DND-41 (cell line): Measurements from ENCODE around the gene EPB41.

Source experiments
- ATAC-seq: fragments of 200-7000 bp; cut with Tn5 transposase; 3 replicates; pipeline ENCODE4 v1.9.1; 2021; ENCODE audit warnings: low read depth; ENCODE audit not compliant: insufficient read depth
- DNase-seq: peaks from one replicate; pipeline ENCODE4 v3.0.0-alpha.2; 2020
- H2AFZ ChIP-seq: 2 replicates; pipeline ENCODE4 v1.6.0; 2012; ENCODE audit warnings: low read depth, low read length
- H3K27ac ChIP-seq: 2 replicates; pipeline ENCODE4 v1.5.1; 2012; ENCODE audit warnings: low read length, inconsistent platforms
- H3K27me3 ChIP-seq: fragments of 200-600 bp; sonication (generic); 2 replicates; pipeline ENCODE4 v1.6.0; 2012; ENCODE audit warnings: low read length, mild to moderate bottlenecking, inconsistent platforms; ENCODE audit not compliant: insufficient read depth, poor library complexity
- H3K36me3 ChIP-seq: 2 replicates; pipeline ENCODE4 v1.5.1; 2012; ENCODE audit warnings: low read length, inconsistent platforms; ENCODE audit not compliant: insufficient read depth
- H3K4me1 ChIP-seq: 2 replicates; pipeline ENCODE4 v1.5.1; 2012; ENCODE audit warnings: mild to moderate bottlenecking, low read length; ENCODE audit not compliant: insufficient read depth
- H3K4me2 ChIP-seq: 2 replicates; pipeline ENCODE4 v1.6.0; 2012; ENCODE audit warnings: mild to moderate bottlenecking, moderate library complexity, low read length, inconsistent platforms; ENCODE audit not compliant: insufficient read depth
- H3K4me3 ChIP-seq, 2 experiments: fragments of 200-600 bp in 1 of 2; shearing (Covaris generic) in 1 of 2; 2 replicates each; pipeline ENCODE4 v1.5.1; 2012 to 2016; ENCODE audit warnings: inconsistent platforms in 2 of 2, low read length in 2 of 2, mild to moderate bottlenecking in 2 of 2, low read depth in 1 of 2, moderate library complexity in 1 of 2
- H3K79me2 ChIP-seq: 2 replicates; pipeline ENCODE4 v1.6.0; 2012; ENCODE audit warnings: low read length, inconsistent platforms; ENCODE audit not compliant: insufficient read depth
- H3K9ac ChIP-seq: 2 replicates; pipeline ENCODE4 v1.6.0; 2012; ENCODE audit warnings: low read depth, mild to moderate bottlenecking, inconsistent platforms, low read length, moderate library complexity
- H3K9me3 ChIP-seq: 2 replicates; pipeline ENCODE4 v1.5.1; 2012; ENCODE audit warnings: low read length, moderate library complexity, mild to moderate bottlenecking, inconsistent platforms; ENCODE audit not compliant: insufficient read depth, severe bottlenecking
- H4K20me1 ChIP-seq: 2 replicates; pipeline ENCODE4 v1.6.0; 2012; ENCODE audit warnings: low read length; ENCODE audit not compliant: insufficient read depth
- EZH2 ChIP-seq: IDR thresholded peaks from 3 replicates; pipeline ENCODE4 v1.6.1; 2012; ENCODE audit warnings: borderline replicate concordance, low read depth, mild to moderate bottlenecking, moderate library complexity, low read length, inconsistent platforms; ENCODE audit not compliant: severe bottlenecking
- TF ChIP-seq, protein P1 (sequence below): IDR thresholded peaks from 2 replicates; pipeline ENCODE4 v1.5.1; 2012; ENCODE audit warnings: borderline replicate concordance, low read length, moderate library complexity, mild to moderate bottlenecking; ENCODE audit not compliant: poor library complexity, severe bottlenecking; ENCODE audit errors: extremely low read depth

Gene EPB41

DNA sequence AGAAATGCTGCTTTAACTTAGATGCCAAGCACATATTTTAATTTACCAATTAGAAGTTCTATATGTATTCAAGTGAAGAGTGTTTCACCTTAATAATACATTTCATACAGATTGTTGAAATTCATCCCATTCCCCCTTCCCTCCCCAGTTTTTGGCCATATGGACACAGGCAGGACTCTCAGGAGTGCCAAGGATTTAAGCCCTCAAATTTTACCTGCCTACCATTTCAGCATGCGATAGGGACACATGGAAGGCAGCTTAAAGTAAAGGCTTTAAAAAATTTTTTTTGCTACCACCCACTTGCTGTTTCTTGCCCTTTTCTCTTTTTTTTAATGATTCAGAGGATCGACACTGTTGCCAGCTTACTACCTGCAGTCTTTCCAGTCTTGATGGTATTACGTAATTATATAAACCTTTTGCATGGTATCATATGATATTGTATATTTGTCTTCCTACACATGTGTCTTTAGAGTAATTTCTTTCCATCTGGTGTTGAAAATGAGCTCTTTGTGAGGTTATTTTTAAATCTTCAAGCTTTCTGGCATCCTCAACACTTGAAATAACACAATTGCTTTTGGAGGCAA, 7.0 kb downstream of the EPB41 start:
- H3K36me3 ChIP-seq = no peaks in the 10 kb centered on the region
- no peak overlapping the region for H3K4me3 ChIP-seq
- no peaks in the 10 kb centered on the region for H3K9me3 ChIP-seq
- H2AFZ ChIP-seq = no peak overlapping the region
- no peaks in the 10 kb centered on the region for H3K27me3 ChIP-seq
- peaks cover 98% of the 10 kb centered on the region for H3K79me2 ChIP-seq
- H3K4me2 ChIP-seq = no peak overlapping the region
- no peak for ATAC-seq
- H3K4me1 ChIP-seq = peaks cover 34% of the 10 kb centered on the region
- H3K9ac ChIP-seq = no peak overlapping the region
- DNase-seq = no peak
- no peak overlapping the region for H3K27ac ChIP-seq
- peaks cover 10% of the 10 kb centered on the region; the same call in 1 of the 2 replicates for H4K20me1 ChIP-seq
- TF ChIP-seq EZH2 = no peak
- TF ChIP-seq, protein P1, sequence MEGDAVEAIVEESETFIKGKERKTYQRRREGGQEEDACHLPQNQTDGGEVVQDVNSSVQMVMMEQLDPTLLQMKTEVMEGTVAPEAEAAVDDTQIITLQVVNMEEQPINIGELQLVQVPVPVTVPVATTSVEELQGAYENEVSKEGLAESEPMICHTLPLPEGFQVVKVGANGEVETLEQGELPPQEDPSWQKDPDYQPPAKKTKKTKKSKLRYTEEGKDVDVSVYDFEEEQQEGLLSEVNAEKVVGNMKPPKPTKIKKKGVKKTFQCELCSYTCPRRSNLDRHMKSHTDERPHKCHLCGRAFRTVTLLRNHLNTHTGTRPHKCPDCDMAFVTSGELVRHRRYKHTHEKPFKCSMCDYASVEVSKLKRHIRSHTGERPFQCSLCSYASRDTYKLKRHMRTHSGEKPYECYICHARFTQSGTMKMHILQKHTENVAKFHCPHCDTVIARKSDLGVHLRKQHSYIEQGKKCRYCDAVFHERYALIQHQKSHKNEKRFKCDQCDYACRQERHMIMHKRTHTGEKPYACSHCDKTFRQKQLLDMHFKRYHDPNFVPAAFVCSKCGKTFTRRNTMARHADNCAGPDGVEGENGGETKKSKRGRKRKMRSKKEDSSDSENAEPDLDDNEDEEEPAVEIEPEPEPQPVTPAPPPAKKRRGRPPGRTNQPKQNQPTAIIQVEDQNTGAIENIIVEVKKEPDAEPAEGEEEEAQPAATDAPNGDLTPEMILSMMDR = no peak

DNA sequence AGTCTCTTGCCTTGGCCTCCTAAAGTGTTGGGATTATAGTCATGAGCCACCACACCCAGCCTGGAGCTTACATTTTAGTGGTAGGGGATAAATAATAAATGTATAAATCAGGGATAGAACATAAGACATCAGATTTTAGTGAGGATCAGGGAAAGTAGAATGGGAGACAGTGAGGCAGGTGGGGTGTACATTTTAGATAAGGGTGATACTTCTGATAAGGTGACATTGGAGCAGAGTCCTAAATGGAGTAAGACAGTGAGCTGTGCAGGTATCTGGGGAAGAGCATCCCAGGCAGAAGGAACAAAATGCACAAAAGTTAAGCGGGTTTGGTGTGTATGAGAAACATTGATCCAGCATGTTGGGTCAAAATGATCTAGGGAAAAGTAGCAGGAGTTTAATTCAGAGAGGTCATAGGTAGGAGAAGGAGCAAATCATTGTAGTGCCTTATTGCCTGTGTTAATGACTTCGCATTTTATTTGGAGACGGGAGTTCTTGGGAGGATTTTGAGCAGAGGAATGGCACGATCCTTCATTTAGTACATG, 11.1 kb downstream of the EPB41 start:
- no peak overlapping the region for H2AFZ ChIP-seq
- peak overlapping the region; percentile 51; the same call in 1 of the 2 replicates for H3K9ac ChIP-seq
- no peak overlapping the region for H3K4me3 ChIP-seq
- no peaks in the 10 kb centered on the region for H3K36me3 ChIP-seq
- no peaks in the 10 kb centered on the region for H3K9me3 ChIP-seq
- H3K79me2 ChIP-seq = peaks cover 91% of the 10 kb centered on the region
- no peaks in the 10 kb centered on the region for H3K27me3 ChIP-seq
- 0 out of 2 replicates have a peak overlapping the region, but pooled peaks have one; percentile 62 for H3K4me2 ChIP-seq
- H3K27ac ChIP-seq = peak overlapping the region; percentile 82
- DNase-seq (no peak), ATAC-seq (no peak)
- TF ChIP-seq, protein P1 = no peak
- no peak for TF ChIP-seq EZH2
- H3K4me1 ChIP-seq = peaks cover 42% of the 10 kb centered on the region
- no peaks in the 10 kb centered on the region; the same call in 1 of the 2 replicates for H4K20me1 ChIP-seq

DNA sequence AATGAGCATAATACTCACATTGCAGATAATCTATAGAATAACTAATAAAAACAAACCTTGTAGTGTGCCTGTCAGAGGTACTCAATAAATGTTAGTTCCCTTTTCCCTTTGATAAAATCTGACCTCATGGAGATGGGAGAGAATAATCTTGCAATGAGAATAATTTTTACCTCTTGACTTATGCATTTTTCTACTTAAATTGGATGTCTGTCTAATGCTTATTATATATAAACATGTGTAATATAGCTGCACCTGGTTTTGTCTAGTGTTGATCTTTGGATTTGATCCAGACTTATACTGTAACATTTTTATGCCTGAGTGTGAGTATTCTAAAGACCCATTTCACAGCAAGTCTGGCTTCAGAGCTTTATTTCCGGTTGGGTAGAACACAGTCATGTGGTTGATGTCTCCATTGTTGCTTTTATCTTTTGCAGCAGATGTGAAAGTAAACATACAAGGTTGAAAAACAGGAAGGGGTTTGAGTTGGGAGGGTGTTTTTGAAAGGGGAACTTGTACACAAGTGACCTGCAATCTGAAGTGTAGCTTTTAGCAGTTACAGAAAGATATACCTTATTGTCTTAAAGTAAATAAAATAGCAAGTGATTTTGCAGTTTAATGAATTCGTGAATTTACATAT, 12.4 kb downstream of the EPB41 start:
- H3K27ac ChIP-seq = peak overlapping the region; percentile 82
- H3K36me3 ChIP-seq = no peaks in the 10 kb centered on the region
- peaks cover 89% of the 10 kb centered on the region for H3K79me2 ChIP-seq
- H3K4me2 ChIP-seq = peak overlapping the region; percentile 62
- no peaks in the 10 kb centered on the region for H3K9me3 ChIP-seq
- TF ChIP-seq, protein P1 = no peak
- no peak for TF ChIP-seq EZH2
- peak overlapping the region; percentile 16 for H2AFZ ChIP-seq
- H4K20me1 ChIP-seq = no peaks in the 10 kb centered on the region
- H3K4me1 ChIP-seq = peaks cover 42% of the 10 kb centered on the region
- DNase-seq (peak; percentile 63), ATAC-seq (peak; percentile 97)
- peak overlapping the region; percentile 51 for H3K9ac ChIP-seq
- no peaks in the 10 kb centered on the region for H3K27me3 ChIP-seq
- peak overlapping the region in 1 of 2 experiments; percentile 44; a peak in 2 of 4 replicates for H3K4me3 ChIP-seq
